PC-3 (cell line): ENCODE measurements around the gene SDK1. TPM values are rescaled to one million over a fixed set of nuclear protein-coding genes. Genes with fewer than 3 reads are reported as not detected.

ENCODE experiments used
- ATAC-seq: fragments of 200-7000 bp; cut with Tn5 transposase; 2 replicates; pipeline ENCODE4 v1.9.1; 2020; ENCODE audit warnings: mild to moderate bottlenecking, moderate library complexity
- BruUV-seq: library from RNA; stranded (reverse); fragments of 400-500 nt; replicated peaks from 2 replicates; lab custom pipeline; 2021; lab: Mats Ljungman, UMichigan
- CTCF ChIA-PET: fragments of 300-600 bp; sonication (Branson Sonifier 250); formaldehyde crosslinking; loops from one replicate; lab custom pipeline; 2022; ENCODE audit warnings: antibody characterized with exemption; lab: Charles Lee
- POLR2A ChIA-PET: fragments of 300-600 bp; sonication (Branson Sonifier 250); formaldehyde crosslinking; loops from one replicate; lab custom pipeline; 2022; ENCODE audit warnings: antibody characterized with exemption; ENCODE audit not compliant: unreplicated experiment; lab: Charles Lee
- DNase-seq: peaks from one replicate; pipeline ENCODE4 v3.0.0-alpha.2; 2015
- H2AFZ ChIP-seq: fragments of 300-600 bp; sonication (generic); 2 replicates; pipeline ENCODE4 v1.6.0; 2016; ENCODE audit warnings: antibody characterized with exemption, low read length
- H3F3A ChIP-seq: fragments of 300-600 bp; sonication (generic); one replicate; pipeline ENCODE4 v1.6.0; 2017; ENCODE audit warnings: antibody characterized with exemption, low read length, control low read depth, mild to moderate bottlenecking; ENCODE audit not compliant: unreplicated experiment
- H3K27ac ChIP-seq: fragments of 300-600 bp; sonication (generic); 2 replicates; pipeline ENCODE4 v1.5.1; 2016; ENCODE audit warnings: mild to moderate bottlenecking, low read length
- H3K27me3 ChIP-seq: fragments of 300-600 bp; sonication (generic); 2 replicates; pipeline ENCODE4 v1.6.1; 2016; ENCODE audit warnings: low read length, mixed read lengths
- H3K36me3 ChIP-seq: fragments of 300-600 bp; sonication (generic); 2 replicates; pipeline ENCODE4 v1.6.1; 2016; ENCODE audit warnings: low read depth, mixed run types, low read length, mixed read lengths
- H3K4me1 ChIP-seq: fragments of 300-600 bp; sonication (generic); 2 replicates; pipeline ENCODE4 v1.5.1; 2016; ENCODE audit warnings: low read length; ENCODE audit not compliant: insufficient read depth
- H3K4me2 ChIP-seq: fragments of 300-600 bp; sonication (generic); 2 replicates; pipeline ENCODE4 v1.6.0; 2016; ENCODE audit warnings: low read length
- H3K4me3 ChIP-seq: fragments of 300-600 bp; sonication (generic); 2 replicates; pipeline ENCODE4 v1.5.1; 2016; ENCODE audit warnings: mild to moderate bottlenecking, low read length, mixed read lengths
- H3K79me2 ChIP-seq: fragments of 300-600 bp; sonication (generic); 2 replicates; pipeline ENCODE4 v1.6.1; 2017; ENCODE audit warnings: low read length, mixed read lengths
- H3K9ac ChIP-seq: fragments of 300-600 bp; sonication (generic); 2 replicates; pipeline ENCODE4 v1.6.0; 2016; ENCODE audit warnings: mild to moderate bottlenecking, low read length
- H3K9me2 ChIP-seq: fragments of 300-600 bp; sonication (generic); replicated peaks from 2 replicates; pipeline ENCODE4 v1.6.1; 2016; ENCODE audit warnings: mixed run types, low read length, mixed read lengths
- H3K9me3 ChIP-seq: fragments of 300-600 bp; sonication (generic); 2 replicates; pipeline ENCODE4 v1.6.1; 2016; ENCODE audit warnings: low read length, mixed read lengths
- H4K20me1 ChIP-seq: fragments of 300-600 bp; sonication (generic); 2 replicates; pipeline ENCODE4 v1.6.1; 2016; ENCODE audit warnings: low read length, mixed read lengths
- EZH2 ChIP-seq: fragments of 300-600 bp; sonication (generic); IDR thresholded peaks from one replicate; pipeline ENCODE4 v1.6.1; 2017; ENCODE audit warnings: antibody characterized with exemption, mild to moderate bottlenecking, low read length; ENCODE audit not compliant: unreplicated experiment
- EZH2phosphoT487 ChIP-seq: fragments of 300-600 bp; sonication (generic); IDR thresholded peaks from 2 replicates; pipeline ENCODE4 v1.6.1; 2018; ENCODE audit warnings: mild to moderate bottlenecking, antibody characterized with exemption, low read length, borderline replicate concordance
- intact Hi-C: fragments of 100-400 bp; cut with micrococcal nuclease; formaldehyde crosslinking; loops from 2 replicates; pipeline ENCODE4 v1.9.0; 2023
- total RNA-seq: library from RNA; depleted of rRNA; stranded (reverse); fragments of >200 nt; gene quantifications from 2 replicates; pipeline ENCODE4 v1.2.3, GENCODE V29; 2014
- TF ChIP-seq, protein P1 (sequence below): fragments of 300-600 bp; sonication (generic); conservative IDR thresholded peaks from 2 replicates; pipeline ENCODE4 v1.5.1; 2017; ENCODE audit warnings: antibody characterized with exemption, low read depth, mild to moderate bottlenecking, low read length

Gene SDK1
- total RNA-seq, 1 experiment from 2014 or later, result 2.8 TPM

DNA sequence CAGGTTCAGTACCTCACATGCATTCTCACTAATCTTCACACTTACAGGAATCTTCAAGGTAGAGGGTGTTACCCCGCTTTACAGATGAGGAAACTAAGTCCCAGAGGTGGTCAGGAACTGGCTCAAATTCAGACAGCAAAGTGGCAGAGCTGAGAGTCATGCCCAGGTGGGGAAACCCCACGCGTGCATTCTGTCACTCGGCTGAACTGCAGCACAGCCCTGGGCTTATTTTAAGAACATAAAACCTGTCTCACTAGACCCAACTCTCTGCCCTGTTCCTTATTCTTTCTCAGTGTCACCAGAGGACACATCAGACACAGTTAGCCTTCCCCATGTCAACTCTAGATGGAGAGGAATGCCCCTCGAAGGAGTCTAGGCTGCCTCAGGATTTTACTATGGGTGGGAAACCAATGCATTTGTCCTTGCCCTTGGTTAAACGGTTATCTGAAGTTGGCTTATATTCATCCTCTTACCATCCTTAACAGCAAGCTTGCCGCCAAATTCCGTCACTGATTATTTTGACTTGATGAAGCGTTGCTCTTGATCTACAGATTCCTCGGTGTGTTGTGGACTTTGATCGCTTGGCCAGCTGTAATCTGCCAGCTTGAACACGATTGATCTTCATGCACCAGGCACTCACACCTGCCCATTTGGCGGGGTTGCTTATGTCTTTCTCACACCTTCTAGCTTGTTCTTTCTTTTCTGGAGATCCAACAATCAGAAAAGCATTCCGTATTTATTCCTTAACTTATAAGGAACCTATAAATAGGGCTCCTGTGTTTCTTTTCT lies 627.9 kb downstream of the SDK1 start:
- ATAC-seq, result no peak
- ChIA-PET POLR2A (no interaction called here), CTCF (no interaction called here)
- intact Hi-C loops, result no loop called here
- Histone ChIP-seq H3K27me3 (no peaks in the 10 kb centered on the region), H3K4me3 (no peak overlapping the region), H3K36me3 (no peaks in the 10 kb centered on the region), H3K9ac (no peak overlapping the region), H3F3A (no peaks in the 10 kb centered on the region), H3K4me2 (no peak overlapping the region), H3K79me2 (no peaks in the 10 kb centered on the region), H3K27ac (no peak overlapping the region), H3K4me1 (no peaks in the 10 kb centered on the region), H4K20me1 (no peaks in the 10 kb centered on the region), H3K9me3 (no peaks in the 10 kb centered on the region), H2AFZ (no peak overlapping the region), H3K9me2 (no peaks in the 10 kb centered on the region)
- TF ChIP-seq, protein P1, sequence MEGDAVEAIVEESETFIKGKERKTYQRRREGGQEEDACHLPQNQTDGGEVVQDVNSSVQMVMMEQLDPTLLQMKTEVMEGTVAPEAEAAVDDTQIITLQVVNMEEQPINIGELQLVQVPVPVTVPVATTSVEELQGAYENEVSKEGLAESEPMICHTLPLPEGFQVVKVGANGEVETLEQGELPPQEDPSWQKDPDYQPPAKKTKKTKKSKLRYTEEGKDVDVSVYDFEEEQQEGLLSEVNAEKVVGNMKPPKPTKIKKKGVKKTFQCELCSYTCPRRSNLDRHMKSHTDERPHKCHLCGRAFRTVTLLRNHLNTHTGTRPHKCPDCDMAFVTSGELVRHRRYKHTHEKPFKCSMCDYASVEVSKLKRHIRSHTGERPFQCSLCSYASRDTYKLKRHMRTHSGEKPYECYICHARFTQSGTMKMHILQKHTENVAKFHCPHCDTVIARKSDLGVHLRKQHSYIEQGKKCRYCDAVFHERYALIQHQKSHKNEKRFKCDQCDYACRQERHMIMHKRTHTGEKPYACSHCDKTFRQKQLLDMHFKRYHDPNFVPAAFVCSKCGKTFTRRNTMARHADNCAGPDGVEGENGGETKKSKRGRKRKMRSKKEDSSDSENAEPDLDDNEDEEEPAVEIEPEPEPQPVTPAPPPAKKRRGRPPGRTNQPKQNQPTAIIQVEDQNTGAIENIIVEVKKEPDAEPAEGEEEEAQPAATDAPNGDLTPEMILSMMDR, result no peak
- no peak for TF ChIP-seq EZH2phosphoT487
- BruUV-seq, result no TSS peak
- DNase-seq, result no peak

DNA sequence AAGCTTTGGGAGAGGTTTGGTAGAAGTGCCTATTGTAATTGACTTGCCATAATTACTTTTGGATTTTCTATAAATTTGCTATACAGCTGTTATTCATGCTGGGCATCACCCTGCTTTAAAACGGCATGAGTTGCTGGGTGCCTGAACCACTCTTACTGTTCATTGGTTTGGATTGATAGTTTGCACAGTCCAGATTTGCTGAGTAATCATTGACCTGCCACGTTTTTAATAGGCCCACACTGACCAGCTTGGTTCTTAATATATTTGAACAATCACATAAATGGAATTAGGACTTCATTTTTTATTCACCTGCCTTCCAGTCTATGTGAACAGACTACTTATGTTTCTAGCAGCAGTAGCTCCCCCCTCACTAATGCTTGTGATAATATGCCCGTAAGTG lies 630.8 kb downstream of the SDK1 start:
- intact Hi-C loops, result no loop called here
- BruUV-seq, result no TSS peak
- ATAC-seq, result no peak
- Histone ChIP-seq H3K27ac (no peak overlapping the region), H3K27me3 (no peaks in the 10 kb centered on the region), H3K9me2 (no peaks in the 10 kb centered on the region), H3K9ac (no peak overlapping the region), H3K4me2 (no peak overlapping the region), H3K9me3 (no peaks in the 10 kb centered on the region), H3K36me3 (no peaks in the 10 kb centered on the region), H3K79me2 (no peaks in the 10 kb centered on the region), H3F3A (no peaks in the 10 kb centered on the region), H3K4me3 (no peak overlapping the region), H3K4me1 (no peaks in the 10 kb centered on the region), H4K20me1 (no peaks in the 10 kb centered on the region), H2AFZ (no peak overlapping the region)
- ChIA-PET POLR2A (interaction anchor here (0.6 kb wide), 1 partner anchor 269 kb away, joined by 3 read pairs; no protein-coding TSS in a partner anchor), CTCF (no interaction called here)
- DNase-seq, result no peak
- TF ChIP-seq, protein P1, result no peak
- TF ChIP-seq EZH2, result no peak
- TF ChIP-seq EZH2phosphoT487, result no peak

DNA sequence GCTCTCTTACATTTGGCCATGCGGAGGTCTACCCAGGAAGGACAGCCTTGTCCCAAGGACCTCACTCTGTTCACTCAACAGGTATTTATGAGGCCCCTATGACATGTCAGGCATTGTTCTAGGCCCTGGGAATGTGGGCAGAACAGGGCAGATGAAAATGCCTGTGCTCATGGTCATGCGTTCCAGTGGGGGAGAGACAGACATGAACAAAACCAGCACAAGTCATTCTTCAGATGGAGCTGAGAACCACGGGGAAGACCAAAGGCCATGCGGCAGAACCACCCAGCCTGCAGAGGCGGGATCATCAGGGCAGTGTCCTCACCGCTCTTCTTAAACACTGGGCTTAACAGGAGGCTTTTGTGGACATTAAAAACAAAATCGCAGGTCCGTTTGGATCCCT lies 636.1 kb downstream of the SDK1 start:
- Histone ChIP-seq H4K20me1 (no peaks in the 10 kb centered on the region), H3F3A (no peaks in the 10 kb centered on the region), H3K4me2 (no peak overlapping the region), H3K27me3 (no peaks in the 10 kb centered on the region), H3K9me2 (no peaks in the 10 kb centered on the region), H3K27ac (no peak overlapping the region), H3K4me1 (no peaks in the 10 kb centered on the region), H2AFZ (no peak overlapping the region), H3K36me3 (no peaks in the 10 kb centered on the region), H3K4me3 (no peak overlapping the region), H3K79me2 (no peaks in the 10 kb centered on the region), H3K9me3 (no peaks in the 10 kb centered on the region), H3K9ac (no peak overlapping the region)
- intact Hi-C loops, result no loop called here
- POLR2A ChIA-PET, result no interaction called here
- ATAC-seq (no peak), DNase-seq (no peak)
- no TSS peak for BruUV-seq
- no peak for TF ChIP-seq EZH2phosphoT487
- TF ChIP-seq, protein P1, result no peak
- no peak for TF ChIP-seq EZH2
- CTCF ChIA-PET, result no interaction called here
